MCF 10A (cell line): ENCODE measurements around the gene RGS7. TPM values are rescaled to one million over a fixed set of nuclear protein-coding genes. Genes with fewer than 3 reads are reported as not detected.
A peak's percentile ranks its signal among the peaks of the same experiment; 100 is the strongest.

Experiments used
- BruUV-seq: library from RNA; stranded (reverse); fragments of 400-500 nt; replicated peaks from 2 replicates; lab custom pipeline; 2021; lab: Mats Ljungman, UMichigan
- CTCF ChIA-PET: fragments of 300-600 bp; sonication (Branson Sonifier 250); formaldehyde crosslinking; extraction: SDS; loops from one replicate; lab custom pipeline; 2021; ENCODE audit warnings: antibody characterized with exemption, inconsistent platforms; lab: Yijun Ruan, JAX
- POLR2A ChIA-PET: fragments of 300-600, 350-650 bp; sonication (Branson Sonifier 250); formaldehyde crosslinking; extraction: SDS; loops from one replicate; lab custom pipeline; 2020; ENCODE audit warnings: antibody characterized with exemption, inconsistent platforms; lab: Yijun Ruan, JAX
- DNase-seq: peaks from one replicate; pipeline ENCODE4 v3.0.0-alpha.2; 2018; ENCODE audit not compliant: unreplicated experiment
- H3K27ac Mint-ChIP-seq: one replicate; pipeline ENCODE4 v1.8.0; 2022; ENCODE audit warnings: mild to moderate bottlenecking, low read depth, mixed read lengths; ENCODE audit not compliant: unreplicated experiment
- H3K27me3 Mint-ChIP-seq: one replicate; pipeline ENCODE4 v1.8.0; 2022; ENCODE audit warnings: mixed read lengths; ENCODE audit not compliant: insufficient read depth, unreplicated experiment
- H3K36me3 Mint-ChIP-seq: one replicate; pipeline ENCODE4 v1.8.0; 2022; ENCODE audit warnings: mild to moderate bottlenecking, moderate library complexity, mixed read lengths; ENCODE audit not compliant: insufficient read depth, unreplicated experiment
- H3K4me1 Mint-ChIP-seq: one replicate; pipeline ENCODE4 v1.8.0; 2022; ENCODE audit warnings: mixed read lengths; ENCODE audit not compliant: insufficient read depth, unreplicated experiment
- H3K4me3 Mint-ChIP-seq: one replicate; pipeline ENCODE4 v1.8.0; 2022; ENCODE audit warnings: mild to moderate bottlenecking, moderate library complexity, mixed read lengths; ENCODE audit not compliant: unreplicated experiment
- H3K9me3 Mint-ChIP-seq: one replicate; pipeline ENCODE4 v1.8.0; 2022; ENCODE audit warnings: mixed read lengths; ENCODE audit not compliant: unreplicated experiment
- intact Hi-C: fragments of 100-400 bp; cut with micrococcal nuclease; formaldehyde crosslinking; loops from 2 replicates; pipeline ENCODE4 v1.14.1; 2022
- total RNA-seq: library from RNA; stranded (reverse); gene quantifications from 2 replicates; pipeline ENCODE4 v1.2.3, GENCODE V29; 2022
- TF ChIP-seq, protein P1 (sequence below): fragments of 200-600 bp; IDR thresholded peaks from one replicate; pipeline ENCODE4 v1.8.0; 2022; ENCODE audit warnings: antibody characterized with exemption, mild to moderate bottlenecking; ENCODE audit not compliant: unreplicated experiment

RGS7 gene
- total RNA-seq, 1 experiment from 2014 or later = 0.42 TPM

DNA sequence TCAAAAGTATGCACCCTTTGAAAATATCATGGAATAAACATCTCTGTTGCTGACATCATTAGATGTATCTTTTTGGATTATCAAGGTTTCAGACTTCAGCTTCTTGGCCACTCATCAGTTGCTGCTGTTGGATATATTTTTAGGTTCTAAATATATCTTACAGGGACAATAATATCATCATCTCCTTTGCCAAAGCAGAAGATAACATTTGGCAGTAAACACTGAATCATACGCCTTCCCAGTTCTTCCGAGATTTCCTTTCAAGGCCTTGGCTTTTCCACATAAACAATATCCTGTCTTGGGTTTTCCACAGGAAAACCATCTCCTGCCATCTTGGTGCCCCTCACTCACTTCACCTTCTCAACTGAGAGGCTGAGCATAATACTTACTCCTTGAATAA, 39.3 kb downstream of the RGS7 start:
- no TSS peak for BruUV-seq
- intact Hi-C loops = no loop called here
- POLR2A ChIA-PET = no interaction called here
- Mint-ChIP-seq H3K36me3 (no peaks in the 10 kb centered on the region), H3K4me1 (no peaks in the 10 kb centered on the region), H3K27ac (no peak overlapping the region), H3K4me3 (no peak overlapping the region), H3K27me3 (peaks cover 18% of the 10 kb centered on the region), H3K9me3 (no peaks in the 10 kb centered on the region)
- TF ChIP-seq, protein P1, sequence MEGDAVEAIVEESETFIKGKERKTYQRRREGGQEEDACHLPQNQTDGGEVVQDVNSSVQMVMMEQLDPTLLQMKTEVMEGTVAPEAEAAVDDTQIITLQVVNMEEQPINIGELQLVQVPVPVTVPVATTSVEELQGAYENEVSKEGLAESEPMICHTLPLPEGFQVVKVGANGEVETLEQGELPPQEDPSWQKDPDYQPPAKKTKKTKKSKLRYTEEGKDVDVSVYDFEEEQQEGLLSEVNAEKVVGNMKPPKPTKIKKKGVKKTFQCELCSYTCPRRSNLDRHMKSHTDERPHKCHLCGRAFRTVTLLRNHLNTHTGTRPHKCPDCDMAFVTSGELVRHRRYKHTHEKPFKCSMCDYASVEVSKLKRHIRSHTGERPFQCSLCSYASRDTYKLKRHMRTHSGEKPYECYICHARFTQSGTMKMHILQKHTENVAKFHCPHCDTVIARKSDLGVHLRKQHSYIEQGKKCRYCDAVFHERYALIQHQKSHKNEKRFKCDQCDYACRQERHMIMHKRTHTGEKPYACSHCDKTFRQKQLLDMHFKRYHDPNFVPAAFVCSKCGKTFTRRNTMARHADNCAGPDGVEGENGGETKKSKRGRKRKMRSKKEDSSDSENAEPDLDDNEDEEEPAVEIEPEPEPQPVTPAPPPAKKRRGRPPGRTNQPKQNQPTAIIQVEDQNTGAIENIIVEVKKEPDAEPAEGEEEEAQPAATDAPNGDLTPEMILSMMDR = no peak
- no peak for DNase-seq
- CTCF ChIA-PET = interaction anchor here (1.2 kb wide), 1 partner anchor 351 kb away, joined by 4 read pairs; no protein-coding TSS in a partner anchor

DNA sequence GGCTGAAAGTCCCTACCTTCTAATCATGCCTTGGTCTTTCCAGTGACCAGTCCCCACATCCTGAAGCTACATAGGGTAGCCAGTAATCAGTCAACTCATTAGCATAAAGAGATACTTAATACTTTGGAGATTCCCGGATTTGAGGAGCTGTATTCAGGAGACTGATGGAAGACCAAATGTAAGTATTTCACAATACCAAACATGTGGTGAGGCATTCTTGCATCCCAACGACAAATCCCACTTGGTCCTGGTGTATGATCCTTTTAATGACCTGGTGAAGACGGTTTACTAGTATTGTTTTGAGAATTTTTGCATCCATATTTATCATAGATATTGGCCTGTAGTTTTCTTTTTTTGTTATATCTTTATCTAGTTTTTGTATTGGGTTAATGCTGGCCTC, 40.6 kb downstream of the RGS7 start:
- CTCF ChIA-PET = interaction anchor here (0.6 to 1.2 kb wide), 2 partner anchors 350 to 1113 kb away, joined by 3 to 4 read pairs; no protein-coding TSS in a partner anchor
- TF ChIP-seq, protein P1 = no peak
- H3K4me3 Mint-ChIP-seq = no peak overlapping the region
- POLR2A ChIA-PET = no interaction called here
- no peaks in the 10 kb centered on the region for H3K9me3 Mint-ChIP-seq
- H3K4me1 Mint-ChIP-seq = peaks cover 3% of the 10 kb centered on the region
- H3K27me3 Mint-ChIP-seq = peaks cover 6% of the 10 kb centered on the region
- DNase-seq = no peak
- no peak overlapping the region for H3K27ac Mint-ChIP-seq
- intact Hi-C loops = no loop called here
- BruUV-seq = no TSS peak
- H3K36me3 Mint-ChIP-seq = no peaks in the 10 kb centered on the region

DNA sequence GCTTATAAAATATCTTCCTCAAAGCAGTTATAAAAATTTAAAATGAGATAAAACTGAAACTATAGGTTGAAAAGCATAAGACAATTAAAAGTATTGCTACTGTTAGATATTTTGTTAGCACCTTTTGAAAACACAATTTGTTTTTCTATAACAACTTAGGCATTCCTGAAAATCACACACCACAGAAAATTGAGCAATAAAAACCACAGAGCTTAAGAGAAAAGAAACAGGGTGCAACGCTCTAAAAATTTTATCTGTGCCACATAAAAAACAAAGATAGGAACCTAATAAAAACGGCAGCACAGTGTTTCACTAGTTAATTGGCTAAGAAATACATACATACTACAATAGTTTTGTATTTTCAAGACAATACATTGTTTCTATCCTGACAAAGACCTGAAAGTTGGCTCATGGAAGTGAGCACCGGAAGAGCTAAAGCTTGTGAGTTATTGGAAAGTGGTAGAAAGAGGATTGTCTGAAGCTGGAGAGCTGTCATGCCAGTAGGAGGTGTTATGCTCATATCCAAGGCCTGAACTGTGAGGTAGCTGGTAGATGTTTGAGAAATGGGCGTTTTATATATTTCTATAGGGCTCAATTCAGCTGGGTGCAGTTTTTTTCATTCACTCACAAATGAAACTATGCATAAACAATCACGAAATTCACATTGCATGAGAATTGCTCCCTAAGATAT, 45.8 kb downstream of the RGS7 start:
- peak; percentile 79 for DNase-seq
- TF ChIP-seq, protein P1 = peak; percentile 62
- BruUV-seq = TSS peak; percentile 99
- ChIA-PET CTCF (interaction anchor here (0.7 to 1.9 kb wide), 14 partner anchors 9 to 579 kb away, joined by 3 to 7 read pairs (median 3); no protein-coding TSS in a partner anchor), POLR2A (interaction anchor here (0.7 to 1.8 kb wide), 4 partner anchors 47 to 208 kb away, joined by 3 to 5 read pairs (median 5); partner anchors contain the start of gene FH)
- Mint-ChIP-seq H3K27ac (peak overlapping the region; percentile 37), H3K4me1 (peaks cover 15% of the 10 kb centered on the region), H3K9me3 (no peaks in the 10 kb centered on the region), H3K36me3 (no peaks in the 10 kb centered on the region), H3K27me3 (no peaks in the 10 kb centered on the region), H3K4me3 (peak overlapping the region; percentile 0)
- intact Hi-C loops = loop anchor here (1.0 to 5.0 kb wide), 3 partner anchors 96 to 189 kb away; no protein-coding TSS in a partner anchor

- no TSS peak for BruUV-seq
- H3K27me3 Mint-ChIP-seq = no peaks in the 10 kb centered on the region
- no peaks in the 10 kb centered on the region for H3K36me3 Mint-ChIP-seq
- peaks cover 15% of the 10 kb centered on the region for H3K4me1 Mint-ChIP-seq
- peak overlapping the region; percentile 0 for H3K4me3 Mint-ChIP-seq
- intact Hi-C loops = loop anchor here (1.0 to 5.0 kb wide), 3 partner anchors 97 to 343 kb away; partner anchors contain the start of gene FH
- peak; percentile 93 for DNase-seq
- CTCF ChIA-PET = interaction anchor here (0.7 to 1.9 kb wide), 7 partner anchors 8 to 473 kb away, joined by 3 to 7 read pairs (median 3); no protein-coding TSS in a partner anchor
- no peaks in the 10 kb centered on the region for H3K9me3 Mint-ChIP-seq
- TF ChIP-seq, protein P1 = no peak
- peak overlapping the region; percentile 37 for H3K27ac Mint-ChIP-seq
- POLR2A ChIA-PET = interaction anchor here (0.6 to 1.8 kb wide), 4 partner anchors 71 to 209 kb away, joined by 3 to 5 read pairs (median 4); partner anchors contain the start of gene FH
Observed at GRCh38 chr1:241310451-241310850, 46.6 kb downstream of the RGS7 start.
